Femur (tissue), 1 donor: ENCODE results near the gene AUTS2.

Experiments
- DNase-seq: peaks from one replicate; pipeline ENCODE4 v3.0.0-alpha.2; 2017

Gene AUTS2

GRCh38 chr7:69799048-69799697, 200.9 kb downstream of the AUTS2 start:
- DNase-seq = no peak

- no peak for DNase-seq
Measured at GRCh38 chr7:69799990-69800389, 201.7 kb downstream of the AUTS2 start.

GRCh38 chr7:69800495-69800894, 202.2 kb downstream of the AUTS2 start:
- no peak for DNase-seq

- no peak for DNase-seq
Measured at GRCh38 chr7:69801729-69802682, 203.7 kb downstream of the AUTS2 start.

GRCh38 chr7:69803699-69804516, 205.6 kb downstream of the AUTS2 start:
- no peak for DNase-seq

GRCh38 chr7:69804962-69805361, 206.7 kb downstream of the AUTS2 start:
- DNase-seq = no peak

- no peak for DNase-seq
Measured at GRCh38 chr7:69808391-69808790, 210.1 kb downstream of the AUTS2 start.

GRCh38 chr7:69811476-69812308, 213.4 kb downstream of the AUTS2 start:
- no peak for DNase-seq

GRCh38 chr7:69812756-69813155, 214.5 kb downstream of the AUTS2 start:
- DNase-seq = no peak

GRCh38 chr7:69813637-69814240, 215.5 kb downstream of the AUTS2 start:
- peak; percentile 44 for DNase-seq

- peak; percentile 55 for DNase-seq
Measured at GRCh38 chr7:69814421-69814962, 216.2 kb downstream of the AUTS2 start.

- DNase-seq = no peak
Measured at GRCh38 chr7:69816501-69816900, 218.2 kb downstream of the AUTS2 start.

- DNase-seq = no peak
Measured at GRCh38 chr7:69817121-69817520, 218.8 kb downstream of the AUTS2 start.

GRCh38 chr7:69817841-69818635, 219.8 kb downstream of the AUTS2 start:
- no peak for DNase-seq

- no peak for DNase-seq
Measured at GRCh38 chr7:69818636-69819332, 220.5 kb downstream of the AUTS2 start.

GRCh38 chr7:69819333-69819705, 221.0 kb downstream of the AUTS2 start:
- DNase-seq = no peak

GRCh38 chr7:69820479-69821192, 222.4 kb downstream of the AUTS2 start:
- no peak for DNase-seq

GRCh38 chr7:69822386-69822785, 224.1 kb downstream of the AUTS2 start:
- no peak for DNase-seq

- no peak for DNase-seq
Measured at GRCh38 chr7:69823151-69823744, 225.0 kb downstream of the AUTS2 start.
